ENCODE data around the gene MMP24. TPM values are rescaled to one million over a fixed set of nuclear protein-coding genes. Genes with fewer than 3 reads are reported as not detected.

MMP24 gene
- total RNA-seq, 1 experiment from 2014 or later, result 23.0 TPM

GRCh38 chr20:35303382-35303734 is 76.9 kb downstream of the MMP24 start:
- H3K4ac ChIP-seq (ENCODE audit: low read depth, low read length), result no peak overlapping the region
- H3K23me2 ChIP-seq (ENCODE audit: insufficient read length, low read depth, low read length, poor library complexity, severe bottlenecking), result peaks cover 4% of the 10 kb centered on the region
- H3K79me2 ChIP-seq (ENCODE audit: insufficient read depth, low read length), result no peaks in the 10 kb centered on the region
- peaks cover 0 to 3% (median 2%) of the 10 kb centered on the region in 3 experiments; a peak in 4 of 7 replicates for H3K36me3 Mint-ChIP-seq (ENCODE audit: insufficient read depth in 1 of 3, low read depth in 3 of 3)
- no peak overlapping the region for H2BK12ac ChIP-seq (ENCODE audit: insufficient read length, low read depth, low read length)
- no peak for DNase-seq
- H3K9ac ChIP-seq (ENCODE audit: extremely low read depth, insufficient read length, low read length), result no peak overlapping the region
- H3K4me2 ChIP-seq (ENCODE audit: insufficient read depth, insufficient read length, low read length), result no peak overlapping the region
- H2BK120ac ChIP-seq (ENCODE audit: low read depth, low read length, poor library complexity, severe bottlenecking), result no peak overlapping the region
- no peak overlapping the region for H3K27ac Mint-ChIP-seq
- TF ChIP-seq CTCF (conservative IDR thresholded peaks at IDR 0.05), result no peak
- peaks cover 9% of the 10 kb centered on the region for H3K27me3 Mint-ChIP-seq (ENCODE audit: low read depth)
- peaks cover 3% of the 10 kb centered on the region; the same call in 1 of the 2 replicates for H3K4me1 ChIP-seq (ENCODE audit: insufficient read depth, low read length)
- H2BK20ac ChIP-seq (ENCODE audit: low read depth, low read length, poor library complexity, severe bottlenecking), result no peak overlapping the region
- H3K4me1 Mint-ChIP-seq, result peaks cover 16 to 18% of the 10 kb centered on the region in 2 experiments
- H2AK5ac ChIP-seq (ENCODE audit: insufficient read length, low read length), result no peak overlapping the region
- no peak overlapping the region for H3K14ac ChIP-seq (ENCODE audit: insufficient read depth, low read length)
- no peak overlapping the region for H4K91ac ChIP-seq (ENCODE audit: insufficient read length, low read depth, low read length)
- no peak overlapping the region for H4K5ac ChIP-seq (ENCODE audit: insufficient read length, low read depth, low read length)
- H2AFZ ChIP-seq (ENCODE audit: low read length), result no peak overlapping the region
- H3K4me3 Mint-ChIP-seq, result no peak overlapping the region
- H3K23ac ChIP-seq (ENCODE audit: insufficient read length, low read depth, low read length), result no peak overlapping the region
- H2BK5ac ChIP-seq (ENCODE audit: insufficient read length, low read length), result no peak overlapping the region
- no peaks in the 10 kb centered on the region for H3K27me3 ChIP-seq (ENCODE audit: insufficient read depth, low read length)
- H4K20me1 ChIP-seq (ENCODE audit: control insufficient read depth, insufficient read depth, insufficient read length), result no peaks in the 10 kb centered on the region
- no peak overlapping the region for H3K56ac ChIP-seq (ENCODE audit: insufficient read length, low read depth, low read length)
- no peaks in the 10 kb centered on the region for H3K9me3 ChIP-seq (ENCODE audit: control insufficient read depth, low read depth, low read length)
- no peaks in the 10 kb centered on the region; a peak in 1 of 5 replicates for H3K9me3 Mint-ChIP-seq
- H4K8ac ChIP-seq (replicated peaks; ENCODE audit: insufficient read length, low read depth, low read length), result no peak overlapping the region
- no peak overlapping the region for H3T11ph ChIP-seq (ENCODE audit: low read length)
- no peak overlapping the region for H2BK15ac ChIP-seq (ENCODE audit: low read depth, low read length)
- no peak overlapping the region for H3K18ac ChIP-seq (ENCODE audit: insufficient read length, low read depth, low read length)
- H3K27ac ChIP-seq (ENCODE audit: insufficient read length, low read depth, low read length), result no peak overlapping the region
- no CpG with 5 or more reads among the region's 11 CpGs for WGBS (ENCODE audit: extremely low coverage, insufficient read length, low lambda C conversion rate)
- H3K79me1 ChIP-seq (ENCODE audit: insufficient read depth, low read depth, low read length, poor library complexity, severe bottlenecking), result no peaks in the 10 kb centered on the region
